ENCODE data around the gene CDH6. TPM values are rescaled to one million over a fixed set of nuclear protein-coding genes. Genes with fewer than 3 reads are reported as not detected.

CDH6 gene
- total and polyA plus RNA-seq, 2 of the 4 experiments (the other 2 are of a cell fraction) = 72.2 to 232 TPM

DNA sequence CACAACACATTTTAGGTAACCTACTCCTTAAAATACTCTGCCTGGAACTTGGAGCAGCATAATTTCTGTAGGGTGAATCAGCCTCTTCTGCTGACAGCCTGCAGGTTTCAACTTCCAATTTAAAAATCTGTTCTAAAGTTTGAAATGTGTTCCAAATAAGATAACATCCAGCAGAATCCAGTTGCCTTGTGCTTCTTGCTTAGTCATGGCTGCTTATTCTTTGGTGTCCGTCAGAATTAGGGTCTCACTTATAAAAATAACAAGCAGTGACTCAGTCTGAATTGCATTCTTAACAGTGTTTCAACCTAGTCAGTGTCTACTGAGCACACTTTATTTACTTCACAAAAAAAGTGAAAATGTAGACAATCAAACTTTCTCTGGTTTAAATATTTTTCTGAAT is 3.7 kb downstream of the CDH6 start:
- DNase-seq (peak; percentile 91), ATAC-seq (ENCODE audit: low read depth) (peak; percentile 53)
- Histone ChIP-seq H3K4me1 (ENCODE audit: control insufficient read depth, insufficient read depth, low read length) (peaks cover 5% of the 10 kb centered on the region), H3K79me1 (ENCODE audit: low read depth in 1 of 2, low read length in 2 of 2) (peaks cover 2 to 27% of the 10 kb centered on the region in 2 experiments; a peak in 3 of 4 replicates), H3K36me3 (ENCODE audit: control insufficient read depth, insufficient read depth, low read length) (no peaks in the 10 kb centered on the region), H2BK15ac (ENCODE audit: low read depth, low read length) (no peak overlapping the region), H3K14ac (replicated peaks; ENCODE audit: low read depth, low read length) (no peak overlapping the region), H2BK5ac (ENCODE audit: low read depth, low read length, poor library complexity, severe bottlenecking) (peak overlapping the region; percentile 87), H4K91ac (ENCODE audit: insufficient read depth, low read depth, low read length) (no peak overlapping the region), H4K8ac (ENCODE audit: low read depth in 2 of 2, low read length in 2 of 2) (0 out of 4 replicates have a peak overlapping the region, but pooled peaks of 1 of the 2 experiments have one; percentile 44), H3K23ac (ENCODE audit: low read depth, low read length) (peak overlapping the region; percentile 2; the same call in 1 of the 2 replicates), H3K4ac (ENCODE audit: low read depth, low read length) (no peak overlapping the region), H4K5ac (ENCODE audit: low read depth, low read length) (no peak overlapping the region), H3K9me1 (ENCODE audit: insufficient read depth, low read length) (peaks cover 5% of the 10 kb centered on the region; the same call in 1 of the 2 replicates), H3K27ac (ENCODE audit: insufficient read depth, low read length) (no peak overlapping the region), H2BK120ac (ENCODE audit: low read depth, low read length) (no peak overlapping the region), H3K56ac (ENCODE audit: extremely low read depth, insufficient read depth, low read length) (0 out of 2 replicates have a peak overlapping the region, but pooled peaks have one; percentile 49), H3K4me2 (ENCODE audit: low read depth, low read length) (peak overlapping the region; percentile 88; the same call in 1 of the 2 replicates), H2AK5ac (ENCODE audit: low read depth, low read length) (no peak overlapping the region), H2BK20ac (ENCODE audit: low read depth, low read length) (no peak overlapping the region), H2AFZ (replicated peaks; ENCODE audit: low read length, poor library complexity) (no peak overlapping the region), H2AK9ac (replicated peaks; ENCODE audit: low read depth, low read length, poor library complexity) (no peak overlapping the region), H3K27me3 (ENCODE audit: control insufficient read depth, insufficient read depth, low read length) (no peaks in the 10 kb centered on the region), H4K20me1 (ENCODE audit: insufficient read depth, low read length) (no peaks in the 10 kb centered on the region; the same call in 1 of the 2 replicates), H3K18ac (ENCODE audit: low read depth, low read length) (0 out of 2 replicates have a peak overlapping the region, but pooled peaks have one; percentile 77), H3K4me3 (ENCODE audit: insufficient read depth, low read depth, low read length) (peak overlapping the region; percentile 20; the same call in 1 of the 2 replicates), H3K9ac (ENCODE audit: low read depth, low read length) (no peak overlapping the region), H3K9me3 (ENCODE audit: control insufficient read depth, insufficient read depth, low read length) (no peaks in the 10 kb centered on the region)
- POLR2A ChIA-PET (ENCODE audit: unreplicated experiment) = no interaction called here
- 0% methylated on average over 1 of the region's 1 CpG; no CpG with 5 or more reads in 1 of the 2 experiments for WGBS, 2 experiments (ENCODE audit: extremely low coverage in 2 of 2, insufficient read length in 1 of 2)
- in situ Hi-C loops (cut with MboI; ENCODE audit: low sequenced_read_pairs) = no loop called here
- peak; percentile 58 for TF ChIP-seq BHLHE40 (IDR thresholded peaks at IDR 0.05; ENCODE audit: low read depth, low read length)
- peak; percentile 94 for TF ChIP-seq NFE2L2 (IDR thresholded peaks at IDR 0.05; ENCODE audit: low read depth, low read length)
- TF ChIP-seq CHD1 (IDR thresholded peaks at IDR 0.05; ENCODE audit: low read depth, low read length) = no peak
- TF ChIP-seq RCOR1 (IDR thresholded peaks at IDR 0.05; ENCODE audit: insufficient replicate concordance, low read length) = peak; percentile 24
- TF ChIP-seq CEBPB (IDR thresholded peaks at IDR 0.05; ENCODE audit: low read depth, low read length) = peak; percentile 23; the same call in 1 of the 2 replicates
- TF ChIP-seq MXI1 (IDR thresholded peaks at IDR 0.05; ENCODE audit: borderline replicate concordance, low read depth, low read length) = no peak
- peak; percentile 77 for TF ChIP-seq MAFK (IDR thresholded peaks at IDR 0.05; ENCODE audit: low read depth, low read length)
- TF ChIP-seq FOS (IDR thresholded peaks at IDR 0.05; ENCODE audit: low read depth, low read length) = peak; percentile 79
- TF ChIP-seq, protein P1, sequence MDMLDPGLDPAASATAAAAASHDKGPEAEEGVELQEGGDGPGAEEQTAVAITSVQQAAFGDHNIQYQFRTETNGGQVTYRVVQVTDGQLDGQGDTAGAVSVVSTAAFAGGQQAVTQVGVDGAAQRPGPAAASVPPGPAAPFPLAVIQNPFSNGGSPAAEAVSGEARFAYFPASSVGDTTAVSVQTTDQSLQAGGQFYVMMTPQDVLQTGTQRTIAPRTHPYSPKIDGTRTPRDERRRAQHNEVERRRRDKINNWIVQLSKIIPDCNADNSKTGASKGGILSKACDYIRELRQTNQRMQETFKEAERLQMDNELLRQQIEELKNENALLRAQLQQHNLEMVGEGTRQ (IDR thresholded peaks at IDR 0.05; ENCODE audit: low read depth, low read length) = no peak
- TF ChIP-seq, protein P2, sequence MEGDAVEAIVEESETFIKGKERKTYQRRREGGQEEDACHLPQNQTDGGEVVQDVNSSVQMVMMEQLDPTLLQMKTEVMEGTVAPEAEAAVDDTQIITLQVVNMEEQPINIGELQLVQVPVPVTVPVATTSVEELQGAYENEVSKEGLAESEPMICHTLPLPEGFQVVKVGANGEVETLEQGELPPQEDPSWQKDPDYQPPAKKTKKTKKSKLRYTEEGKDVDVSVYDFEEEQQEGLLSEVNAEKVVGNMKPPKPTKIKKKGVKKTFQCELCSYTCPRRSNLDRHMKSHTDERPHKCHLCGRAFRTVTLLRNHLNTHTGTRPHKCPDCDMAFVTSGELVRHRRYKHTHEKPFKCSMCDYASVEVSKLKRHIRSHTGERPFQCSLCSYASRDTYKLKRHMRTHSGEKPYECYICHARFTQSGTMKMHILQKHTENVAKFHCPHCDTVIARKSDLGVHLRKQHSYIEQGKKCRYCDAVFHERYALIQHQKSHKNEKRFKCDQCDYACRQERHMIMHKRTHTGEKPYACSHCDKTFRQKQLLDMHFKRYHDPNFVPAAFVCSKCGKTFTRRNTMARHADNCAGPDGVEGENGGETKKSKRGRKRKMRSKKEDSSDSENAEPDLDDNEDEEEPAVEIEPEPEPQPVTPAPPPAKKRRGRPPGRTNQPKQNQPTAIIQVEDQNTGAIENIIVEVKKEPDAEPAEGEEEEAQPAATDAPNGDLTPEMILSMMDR (conservative IDR thresholded peaks at IDR 0.05; ENCODE audit: low read depth, low read length) = no peak
- CTCF ChIA-PET = interaction anchor here (0.7 to 2.0 kb wide), 2 partner anchors 10 to 793 kb away, joined by 3 to 5 read pairs; no protein-coding TSS in a partner anchor
- intact Hi-C loops (cut with micrococcal nuclease) = loop anchor here (1.0 to 10.0 kb wide), 5 partner anchors 35 to 792 kb away; no protein-coding TSS in a partner anchor
- no TSS peak for BruUV-seq (replicated peaks)
- dilution Hi-C loops (cut with HindIII; ENCODE audit: low sequenced_read_pairs, unreplicated experiment) = no loop called here

All from IMR-90 (cell line).